Measurements from ENCODE around the gene UNC13C. TPM values are rescaled to one million over a fixed set of nuclear protein-coding genes. Genes with fewer than 3 reads are reported as not detected.

The UNC13C gene
- total and polyA plus RNA-seq, 4 donors: 0.05 to 16.0 (median 0.12) TPM; not detected in 1

DNA sequence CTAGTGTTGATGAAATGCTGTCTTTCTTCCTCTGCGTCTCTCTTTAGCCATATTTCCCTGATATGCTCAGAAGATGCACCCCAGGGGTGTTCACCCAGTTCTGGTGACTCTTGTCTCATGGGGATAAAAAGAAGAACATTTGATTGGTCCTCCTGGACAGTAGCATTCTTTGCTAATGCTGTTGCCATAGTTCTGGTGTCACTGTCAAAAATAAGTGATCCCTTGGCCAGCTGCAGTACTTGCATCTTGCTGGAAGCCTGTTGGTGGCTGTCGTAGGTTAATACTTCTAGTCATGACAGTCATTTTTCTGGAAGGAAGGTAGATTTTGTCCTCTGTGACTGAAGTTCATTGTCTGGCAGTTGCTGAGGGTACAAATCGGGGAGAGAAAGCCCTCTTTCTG is 124.5 kb downstream of the UNC13C start:
- Histone ChIP-seq H3K9ac (ENCODE audit: insufficient read depth in 1 of 2, low read length in 2 of 2) (no peak overlapping the region), H3K4me1 (ENCODE audit: control insufficient read depth in 5 of 5, insufficient read depth in 5 of 5, low read length in 5 of 5) (no peaks in the 10 kb centered on the region), H3K9me3 (ENCODE audit: control insufficient read depth in 4 of 4, insufficient read depth in 3 of 4, low read length in 3 of 4) (no peaks in the 10 kb centered on the region), H3K27ac (ENCODE audit: low read depth in 1 of 2, low read length in 1 of 2) (no peak overlapping the region), H3K27me3 (ENCODE audit: control insufficient read depth in 3 of 3, insufficient read depth in 3 of 3, low read length in 2 of 3) (no peaks in the 10 kb centered on the region), H3K36me3 (ENCODE audit: control insufficient read depth in 4 of 4, insufficient read depth in 4 of 4, low read length in 4 of 4) (peaks cover 0 to 2% (median 0%) of the 10 kb centered on the region in 4 donors), H3K4me3 (no peak overlapping the region)
- ATAC-seq (ENCODE audit: insufficient read depth, low FRiP score) (no peak), DNase-seq (no peak)
- 81 to 85% methylated on average over 3 of the region's 3 CpGs for WGBS, 2 donors
- TF ChIP-seq, protein P1, sequence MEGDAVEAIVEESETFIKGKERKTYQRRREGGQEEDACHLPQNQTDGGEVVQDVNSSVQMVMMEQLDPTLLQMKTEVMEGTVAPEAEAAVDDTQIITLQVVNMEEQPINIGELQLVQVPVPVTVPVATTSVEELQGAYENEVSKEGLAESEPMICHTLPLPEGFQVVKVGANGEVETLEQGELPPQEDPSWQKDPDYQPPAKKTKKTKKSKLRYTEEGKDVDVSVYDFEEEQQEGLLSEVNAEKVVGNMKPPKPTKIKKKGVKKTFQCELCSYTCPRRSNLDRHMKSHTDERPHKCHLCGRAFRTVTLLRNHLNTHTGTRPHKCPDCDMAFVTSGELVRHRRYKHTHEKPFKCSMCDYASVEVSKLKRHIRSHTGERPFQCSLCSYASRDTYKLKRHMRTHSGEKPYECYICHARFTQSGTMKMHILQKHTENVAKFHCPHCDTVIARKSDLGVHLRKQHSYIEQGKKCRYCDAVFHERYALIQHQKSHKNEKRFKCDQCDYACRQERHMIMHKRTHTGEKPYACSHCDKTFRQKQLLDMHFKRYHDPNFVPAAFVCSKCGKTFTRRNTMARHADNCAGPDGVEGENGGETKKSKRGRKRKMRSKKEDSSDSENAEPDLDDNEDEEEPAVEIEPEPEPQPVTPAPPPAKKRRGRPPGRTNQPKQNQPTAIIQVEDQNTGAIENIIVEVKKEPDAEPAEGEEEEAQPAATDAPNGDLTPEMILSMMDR (IDR thresholded peaks at IDR 0.05; ENCODE audit: control extremely low read depth, extremely low read depth): no peak

DNA sequence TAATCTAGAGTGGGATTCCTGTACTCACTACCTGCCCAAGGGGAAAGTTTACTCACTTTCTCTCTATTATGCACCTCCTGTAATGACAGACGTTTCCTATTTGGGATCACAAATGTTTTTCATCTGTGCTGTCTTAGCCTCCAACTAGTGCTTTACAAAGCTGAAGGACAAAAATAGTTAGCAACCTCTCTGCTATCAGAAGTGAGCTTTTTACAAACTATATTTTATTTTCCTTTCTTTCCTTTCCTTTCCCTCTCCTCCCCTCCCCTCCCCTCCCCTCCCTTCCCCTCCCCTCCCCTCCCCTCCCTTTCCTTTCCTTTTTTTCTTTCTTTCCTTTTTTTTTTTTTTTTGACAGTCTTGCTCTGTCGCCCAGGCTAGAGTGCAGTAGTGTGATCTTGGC is 130.8 kb downstream of the UNC13C start:
- Histone ChIP-seq H3K9ac (ENCODE audit: insufficient read depth in 1 of 2, low read length in 2 of 2) (no peak overlapping the region), H3K4me3 (no peak overlapping the region), H3K27me3 (ENCODE audit: control insufficient read depth in 3 of 3, insufficient read depth in 3 of 3, low read length in 2 of 3) (no peaks in the 10 kb centered on the region), H3K4me1 (ENCODE audit: control insufficient read depth in 5 of 5, insufficient read depth in 5 of 5, low read length in 5 of 5) (no peaks in the 10 kb centered on the region), H3K36me3 (ENCODE audit: control insufficient read depth in 4 of 4, insufficient read depth in 4 of 4, low read length in 4 of 4) (no peaks in the 10 kb centered on the region), H3K27ac (ENCODE audit: low read depth in 1 of 2, low read length in 1 of 2) (no peak overlapping the region), H3K9me3 (ENCODE audit: control insufficient read depth in 4 of 4, insufficient read depth in 3 of 4, low read length in 3 of 4) (no peaks in the 10 kb centered on the region)
- no peak for ATAC-seq (ENCODE audit: insufficient read depth, low FRiP score)
- WGBS, 2 donors: 68 to 75% methylated on average over 1 to 2 of the region's 2 CpGs
- TF ChIP-seq, protein P1 (IDR thresholded peaks at IDR 0.05; ENCODE audit: control extremely low read depth, extremely low read depth): no peak
- DNase-seq: no peak

DNA sequence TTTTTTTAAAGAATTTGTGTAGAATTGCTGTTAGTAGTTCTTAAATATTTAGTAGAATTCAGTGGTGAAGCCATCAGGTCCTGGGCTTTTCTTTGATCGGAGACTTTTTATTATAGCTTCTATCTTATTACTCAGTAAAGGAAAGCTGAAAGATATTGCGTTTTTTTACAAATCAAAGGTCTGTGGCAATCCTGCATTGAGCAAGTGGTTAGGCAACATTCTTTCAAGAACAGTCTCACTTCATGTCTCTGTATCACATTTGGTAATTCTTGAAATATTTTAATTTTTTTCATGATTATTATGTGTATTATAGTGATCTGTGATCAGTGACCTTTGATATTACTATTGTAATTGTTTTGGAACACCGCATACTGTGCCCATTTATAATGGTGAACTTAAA is 140.8 kb downstream of the UNC13C start:
- TF ChIP-seq, protein P1 (IDR thresholded peaks at IDR 0.05; ENCODE audit: control extremely low read depth, extremely low read depth): no peak
- 49 to 68% methylated on average over 3 of the region's 3 CpGs for WGBS, 2 donors
- no peak for ATAC-seq (ENCODE audit: insufficient read depth, low FRiP score)

DNA sequence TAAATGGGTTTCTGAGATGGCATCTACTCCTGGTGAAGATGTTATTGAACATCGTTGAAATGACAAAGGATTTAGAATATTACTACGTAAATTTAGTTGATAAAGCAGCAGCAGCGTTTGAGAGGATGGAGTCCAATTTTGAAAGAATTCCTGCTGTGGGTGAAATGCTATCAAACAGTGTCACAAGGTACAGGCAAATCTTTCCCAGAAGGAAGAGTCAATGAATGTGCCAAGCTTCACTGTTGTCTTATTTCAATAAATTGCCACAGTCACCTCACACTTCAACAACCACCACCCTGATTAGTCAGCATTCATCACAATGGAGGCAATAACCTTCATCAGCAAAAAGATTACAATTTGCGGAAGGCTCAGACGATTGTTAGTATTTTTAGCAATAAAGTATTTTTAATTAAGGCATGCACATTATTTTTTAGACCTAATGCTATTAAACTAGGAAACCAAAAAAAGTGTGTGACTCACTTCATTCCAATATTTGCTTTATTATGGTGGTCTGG is 142.8 kb downstream of the UNC13C start:
- no peak for DNase-seq
- no peaks in the 10 kb centered on the region for H3K36me3 ChIP-seq (ENCODE audit: control insufficient read depth in 4 of 4, insufficient read depth in 4 of 4, low read length in 4 of 4)
- no peak overlapping the region for H3K4me3 ChIP-seq
- H3K27me3 ChIP-seq (ENCODE audit: control insufficient read depth in 3 of 3, insufficient read depth in 3 of 3, low read length in 2 of 3): no peaks in the 10 kb centered on the region
- no peak overlapping the region for H3K27ac ChIP-seq (ENCODE audit: low read depth in 1 of 2, low read length in 1 of 2)
- H3K9me3 ChIP-seq (ENCODE audit: control insufficient read depth in 4 of 4, insufficient read depth in 3 of 4, low read length in 3 of 4): peaks cover 0 to 3% (median 1%) of the 10 kb centered on the region in 4 donors
- peaks cover 0 to 7% (median 0%) of the 10 kb centered on the region in 5 donors for H3K4me1 ChIP-seq (ENCODE audit: control insufficient read depth in 5 of 5, insufficient read depth in 5 of 5, low read length in 5 of 5)
- H3K9ac ChIP-seq (ENCODE audit: insufficient read depth in 1 of 2, low read length in 2 of 2): no peak overlapping the region
- TF ChIP-seq, protein P1 (IDR thresholded peaks at IDR 0.05; ENCODE audit: control extremely low read depth, extremely low read depth): no peak
- WGBS, 2 donors: 94 to 97% methylated on average over 5 of the region's 5 CpGs
- no peak for ATAC-seq (ENCODE audit: insufficient read depth, low FRiP score)

More for the DNA sequence above, 140.8 kb downstream of the UNC13C start:
- H3K9me3 ChIP-seq (ENCODE audit: control insufficient read depth in 4 of 4, insufficient read depth in 3 of 4, low read length in 3 of 4): peaks cover 0 to 3% (median 1%) of the 10 kb centered on the region in 4 donors
- no peak overlapping the region for H3K27ac ChIP-seq (ENCODE audit: low read depth in 1 of 2, low read length in 1 of 2)
- H3K4me3 ChIP-seq: no peak overlapping the region
- H3K9ac ChIP-seq (ENCODE audit: insufficient read depth in 1 of 2, low read length in 2 of 2): no peak overlapping the region
- H3K4me1 ChIP-seq (ENCODE audit: control insufficient read depth in 5 of 5, insufficient read depth in 5 of 5, low read length in 5 of 5): peaks cover 0 to 7% (median 0%) of the 10 kb centered on the region in 5 donors
- DNase-seq: peak in 2 of 3 donors; percentile 33 to 63
- H3K36me3 ChIP-seq (ENCODE audit: control insufficient read depth in 4 of 4, insufficient read depth in 4 of 4, low read length in 4 of 4): no peaks in the 10 kb centered on the region
- no peaks in the 10 kb centered on the region for H3K27me3 ChIP-seq (ENCODE audit: control insufficient read depth in 3 of 3, insufficient read depth in 3 of 3, low read length in 2 of 3)

Measured in lung (tissue), 12 donors.